H9 (cell line): ENCODE measurements around the gene TNFRSF21. TPM values are rescaled to one million over a fixed set of nuclear protein-coding genes. Genes with fewer than 3 reads are reported as not detected.

Source experiments
- DNase-seq: peaks from one replicate; pipeline ENCODE4 v3.0.0-alpha.2; 2017
- H2AFZ ChIP-seq: one replicate; pipeline ENCODE4 v1.6.1; 2013; ENCODE audit warnings: mild to moderate bottlenecking, low read length, control low read depth, moderate library complexity
- H2AK5ac ChIP-seq: 2 replicates; pipeline ENCODE4 v1.6.1; 2013; ENCODE audit warnings: low read length, control low read depth, mixed read lengths; ENCODE audit not compliant: insufficient read length
- H2BK120ac ChIP-seq: one replicate; pipeline ENCODE4 v1.6.1; 2013; ENCODE audit warnings: low read depth, mild to moderate bottlenecking, low read length, control low read depth, inconsistent platforms; ENCODE audit not compliant: poor library complexity, severe bottlenecking
- H2BK12ac ChIP-seq: 2 replicates; pipeline ENCODE4 v1.6.1; 2013; ENCODE audit warnings: low read length, control low read depth, mixed read lengths, low read depth; ENCODE audit not compliant: insufficient read length
- H2BK15ac ChIP-seq: 2 replicates; pipeline ENCODE4 v1.6.1; 2013; ENCODE audit warnings: low read depth, low read length, control low read depth
- H2BK20ac ChIP-seq: one replicate; pipeline ENCODE4 v1.6.1; 2013; ENCODE audit warnings: low read depth, mild to moderate bottlenecking, low read length, control low read depth, inconsistent platforms; ENCODE audit not compliant: poor library complexity, severe bottlenecking
- H2BK5ac ChIP-seq: 2 replicates; pipeline ENCODE4 v1.6.1; 2013; ENCODE audit warnings: low read length, control low read depth, mixed read lengths; ENCODE audit not compliant: insufficient read length
- H3K14ac ChIP-seq: 2 replicates; pipeline ENCODE4 v1.6.1; 2013; ENCODE audit warnings: low read length, control low read depth; ENCODE audit not compliant: insufficient read depth
- H3K18ac ChIP-seq: 2 replicates; pipeline ENCODE4 v1.6.1; 2013; ENCODE audit warnings: low read depth, mild to moderate bottlenecking, mixed read lengths, low read length, control low read depth; ENCODE audit not compliant: insufficient read length
- H3K23ac ChIP-seq: 2 replicates; pipeline ENCODE4 v1.6.1; 2013; ENCODE audit warnings: low read length, control low read depth, mixed read lengths, low read depth; ENCODE audit not compliant: insufficient read length
- H3K23me2 ChIP-seq: 2 replicates; pipeline ENCODE4 v1.6.1; 2013; ENCODE audit warnings: low read depth, mild to moderate bottlenecking, mixed read lengths, low read length, control low read depth; ENCODE audit not compliant: insufficient read length, poor library complexity, severe bottlenecking
- H3K27ac ChIP-seq: 2 replicates; pipeline ENCODE4 v1.5.1; 2013; ENCODE audit warnings: low read length, control low read depth, mixed read lengths, low read depth; ENCODE audit not compliant: insufficient read length
- H3K27me3 ChIP-seq: 2 replicates; pipeline ENCODE4 v1.6.1; 2013; ENCODE audit warnings: low read length, control low read depth, inconsistent platforms; ENCODE audit not compliant: insufficient read depth
- H3K4ac ChIP-seq: 2 replicates; pipeline ENCODE4 v1.6.1; 2013; ENCODE audit warnings: low read depth, mild to moderate bottlenecking, control low read depth, inconsistent platforms, low read length, moderate library complexity
- H3K4me1 ChIP-seq: 2 replicates; pipeline ENCODE4 v1.6.1; 2013; ENCODE audit warnings: low read length, control low read depth, inconsistent platforms; ENCODE audit not compliant: insufficient read depth
- H3K4me2 ChIP-seq: 2 replicates; pipeline ENCODE4 v1.6.1; 2013; ENCODE audit warnings: low read length, control low read depth, mixed read lengths; ENCODE audit not compliant: insufficient read length, insufficient read depth
- H3K56ac ChIP-seq: 2 replicates; pipeline ENCODE4 v1.6.1; 2013; ENCODE audit warnings: low read depth, mild to moderate bottlenecking, mixed read lengths, low read length, control low read depth; ENCODE audit not compliant: insufficient read length
- H3K79me1 ChIP-seq: 2 replicates; pipeline ENCODE4 v1.6.1; 2013; ENCODE audit warnings: low read depth, mild to moderate bottlenecking, moderate library complexity, low read length, control low read depth, inconsistent platforms; ENCODE audit not compliant: insufficient read depth, poor library complexity, severe bottlenecking
- H3K79me2 ChIP-seq: 2 replicates; pipeline ENCODE4 v1.6.1; 2013; ENCODE audit warnings: low read length, control low read depth, inconsistent platforms; ENCODE audit not compliant: insufficient read depth
- H3K9ac ChIP-seq: 2 replicates; pipeline ENCODE4 v1.6.1; 2013; ENCODE audit warnings: low read length, control low read depth, mixed read lengths; ENCODE audit not compliant: insufficient read length; ENCODE audit errors: extremely low read depth
- H3K9me3 ChIP-seq: one replicate; pipeline ENCODE4 v1.6.1; 2013; ENCODE audit warnings: low read depth, low read length, inconsistent platforms; ENCODE audit not compliant: control insufficient read depth
- H3T11ph ChIP-seq: one replicate; pipeline ENCODE4 v1.6.1; 2013; ENCODE audit warnings: mild to moderate bottlenecking, low read length, control low read depth, inconsistent platforms
- H4K20me1 ChIP-seq: one replicate; pipeline ENCODE4 v1.6.1; 2013; ENCODE audit not compliant: control insufficient read depth, insufficient read length, insufficient read depth
- H4K5ac ChIP-seq: 2 replicates; pipeline ENCODE4 v1.6.1; 2013; ENCODE audit warnings: low read depth, mild to moderate bottlenecking, mixed read lengths, low read length, control low read depth; ENCODE audit not compliant: insufficient read length
- H4K8ac ChIP-seq: replicated peaks from 2 replicates; pipeline ENCODE4 v1.6.1; 2013; ENCODE audit warnings: low read length, control low read depth, mixed read lengths, low read depth; ENCODE audit not compliant: insufficient read length
- H4K91ac ChIP-seq: 2 replicates; pipeline ENCODE4 v1.6.1; 2013; ENCODE audit warnings: low read depth, mild to moderate bottlenecking, moderate library complexity, mixed read lengths, low read length, control low read depth; ENCODE audit not compliant: insufficient read length
- H3K27ac Mint-ChIP-seq, 3 experiments: 2 replicates in 2 of 3; 3 replicates in 1 of 3; pipeline ENCODE4 v1.8.0; 2020 to 2021; ENCODE audit warnings: mixed read lengths in 3 of 3, mild to moderate bottlenecking in 1 of 3, moderate library complexity in 1 of 3
- H3K27me3 Mint-ChIP-seq: 2 replicates; pipeline ENCODE4 v1.8.0; 2021; ENCODE audit warnings: low read depth, mild to moderate bottlenecking, moderate library complexity, mixed read lengths
- H3K36me3 Mint-ChIP-seq, 3 experiments: 2 replicates in 2 of 3; 3 replicates in 1 of 3; pipeline ENCODE4 v1.8.0; 2020 to 2021; ENCODE audit warnings: low read depth in 3 of 3, mixed read lengths in 3 of 3; ENCODE audit not compliant: insufficient read depth in 1 of 3
- H3K4me1 Mint-ChIP-seq, 2 experiments: 2 replicates each; pipeline ENCODE4 v1.8.0; 2020; ENCODE audit warnings: mixed read lengths in 2 of 2
- H3K4me3 Mint-ChIP-seq, 2 experiments: 2 replicates in 1 of 2; 3 replicates in 1 of 2; pipeline ENCODE4 v1.8.0; 2020 to 2021; ENCODE audit warnings: mild to moderate bottlenecking in 2 of 2, mixed read lengths in 2 of 2, moderate library complexity in 1 of 2
- H3K9me3 Mint-ChIP-seq, 2 experiments: 2 replicates in 1 of 2; 3 replicates in 1 of 2; pipeline ENCODE4 v1.8.0; 2020; ENCODE audit warnings: mild to moderate bottlenecking in 2 of 2, mixed read lengths in 2 of 2, moderate library complexity in 1 of 2
- WGBS: extraction: QIAGEN DNeasy Blood & Tissue Kit; methylation state at CpG from one replicate; pipeline ENCODE4 v1.1.7; 2013; ENCODE audit warnings: missing lambda C conversion rate, low lambda C conversion rate, mixed read lengths; ENCODE audit not compliant: insufficient read length; ENCODE audit errors: extremely low coverage; 5-methylcytosine and 5-hydroxymethylcytosine counted together
- total RNA-seq: library from RNA; stranded (reverse); gene quantifications from 2 replicates; pipeline ENCODE4 v1.2.1, GENCODE V29; 2021
- TF ChIP-seq, protein P1 (sequence below): fragments of 200-600 bp; sonication (generic); conservative IDR thresholded peaks from 3 replicates; pipeline ENCODE4 v1.8.0; 2021; ENCODE audit warnings: antibody characterized with exemption, mild to moderate bottlenecking

TNFRSF21 gene
- total RNA-seq, 1 experiment from 2014 or later, result 39.1 TPM

DNA sequence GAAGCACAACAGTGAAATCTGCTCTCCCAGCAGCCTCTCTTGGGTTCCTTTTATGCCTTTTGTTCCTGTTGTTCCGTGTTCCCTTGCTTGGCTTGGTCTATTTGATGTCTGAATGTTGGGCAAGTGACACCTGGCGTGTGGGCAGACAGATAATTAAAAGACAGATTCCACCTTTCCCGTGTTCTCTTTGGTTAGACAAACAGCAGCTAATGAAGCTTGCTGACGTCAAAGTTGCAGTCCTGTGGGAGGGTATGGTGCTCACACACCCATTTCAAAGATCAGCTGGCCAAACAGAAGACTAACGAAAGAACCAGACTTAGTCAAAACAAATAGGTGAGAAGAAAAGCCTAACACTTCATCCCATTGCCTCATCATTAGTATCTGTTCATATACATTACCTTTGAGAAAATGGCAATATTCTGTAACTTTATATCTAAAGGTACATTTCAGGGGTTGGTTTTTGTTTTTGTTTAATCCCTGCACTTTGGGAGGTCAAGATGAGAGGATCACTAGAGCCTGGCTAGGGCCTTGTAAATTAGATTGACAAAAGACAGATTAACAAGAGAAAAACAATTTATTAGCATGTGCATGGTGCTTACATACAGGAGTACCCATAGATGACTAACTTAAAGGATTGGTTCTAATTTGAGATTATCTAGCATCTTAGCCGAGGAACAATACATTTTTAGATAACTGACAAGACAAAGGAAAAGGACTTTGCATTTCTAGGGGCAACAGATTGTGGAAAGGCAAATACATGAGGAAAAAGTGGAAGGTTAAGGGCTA lies 48.9 kb upstream of the TNFRSF21 start:
- WGBS, result no CpG with 5 or more reads among the region's 6 CpGs
- Histone ChIP-seq H2BK20ac (no peak overlapping the region), H3T11ph (no peak overlapping the region), H3K23me2 (no peaks in the 10 kb centered on the region), H2BK120ac (no peak overlapping the region), H3K9ac (no peak overlapping the region), H4K91ac (no peak overlapping the region), H3K27me3 (no peaks in the 10 kb centered on the region), H3K4ac (no peak overlapping the region), H4K20me1 (no peaks in the 10 kb centered on the region), H4K5ac (no peak overlapping the region), H3K23ac (no peak overlapping the region), H2BK12ac (no peak overlapping the region), H3K18ac (no peak overlapping the region), H3K9me3 (no peaks in the 10 kb centered on the region), H3K14ac (no peak overlapping the region), H2BK15ac (no peak overlapping the region), H3K27ac (no peak overlapping the region), H2AFZ (no peak overlapping the region), H3K79me1 (no peaks in the 10 kb centered on the region), H3K79me2 (no peaks in the 10 kb centered on the region), H3K4me2 (no peak overlapping the region), H3K56ac (no peak overlapping the region), H2BK5ac (no peak overlapping the region), H2AK5ac (no peak overlapping the region), H4K8ac (no peak overlapping the region), H3K4me1 (peaks cover 2% of the 10 kb centered on the region; the same call in 1 of the 2 replicates)
- peaks cover 0 to 11% (median 0%) of the 10 kb centered on the region in 3 experiments; a peak in 2 of 7 replicates for H3K36me3 Mint-ChIP-seq
- TF ChIP-seq, protein P1, sequence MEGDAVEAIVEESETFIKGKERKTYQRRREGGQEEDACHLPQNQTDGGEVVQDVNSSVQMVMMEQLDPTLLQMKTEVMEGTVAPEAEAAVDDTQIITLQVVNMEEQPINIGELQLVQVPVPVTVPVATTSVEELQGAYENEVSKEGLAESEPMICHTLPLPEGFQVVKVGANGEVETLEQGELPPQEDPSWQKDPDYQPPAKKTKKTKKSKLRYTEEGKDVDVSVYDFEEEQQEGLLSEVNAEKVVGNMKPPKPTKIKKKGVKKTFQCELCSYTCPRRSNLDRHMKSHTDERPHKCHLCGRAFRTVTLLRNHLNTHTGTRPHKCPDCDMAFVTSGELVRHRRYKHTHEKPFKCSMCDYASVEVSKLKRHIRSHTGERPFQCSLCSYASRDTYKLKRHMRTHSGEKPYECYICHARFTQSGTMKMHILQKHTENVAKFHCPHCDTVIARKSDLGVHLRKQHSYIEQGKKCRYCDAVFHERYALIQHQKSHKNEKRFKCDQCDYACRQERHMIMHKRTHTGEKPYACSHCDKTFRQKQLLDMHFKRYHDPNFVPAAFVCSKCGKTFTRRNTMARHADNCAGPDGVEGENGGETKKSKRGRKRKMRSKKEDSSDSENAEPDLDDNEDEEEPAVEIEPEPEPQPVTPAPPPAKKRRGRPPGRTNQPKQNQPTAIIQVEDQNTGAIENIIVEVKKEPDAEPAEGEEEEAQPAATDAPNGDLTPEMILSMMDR, result no peak
- DNase-seq, result no peak
- peaks cover 0 to 6% of the 10 kb centered on the region in 2 experiments; a peak in 1 of 5 replicates for H3K9me3 Mint-ChIP-seq
- 0 out of 2 replicates have a peak, but pooled peaks cover 1% of the 10 kb centered on the region for H3K27me3 Mint-ChIP-seq
- peak overlapping the region in 2 of 3 experiments; percentile 2 to 86; a peak in 4 of 7 replicates for H3K27ac Mint-ChIP-seq
- H3K4me3 Mint-ChIP-seq, result no peak overlapping the region
- H3K4me1 Mint-ChIP-seq, result peaks cover 37 to 42% of the 10 kb centered on the region in 2 experiments
